ENCODE measurements around the gene DNAJC30.

The DNAJC30 gene

DNA sequence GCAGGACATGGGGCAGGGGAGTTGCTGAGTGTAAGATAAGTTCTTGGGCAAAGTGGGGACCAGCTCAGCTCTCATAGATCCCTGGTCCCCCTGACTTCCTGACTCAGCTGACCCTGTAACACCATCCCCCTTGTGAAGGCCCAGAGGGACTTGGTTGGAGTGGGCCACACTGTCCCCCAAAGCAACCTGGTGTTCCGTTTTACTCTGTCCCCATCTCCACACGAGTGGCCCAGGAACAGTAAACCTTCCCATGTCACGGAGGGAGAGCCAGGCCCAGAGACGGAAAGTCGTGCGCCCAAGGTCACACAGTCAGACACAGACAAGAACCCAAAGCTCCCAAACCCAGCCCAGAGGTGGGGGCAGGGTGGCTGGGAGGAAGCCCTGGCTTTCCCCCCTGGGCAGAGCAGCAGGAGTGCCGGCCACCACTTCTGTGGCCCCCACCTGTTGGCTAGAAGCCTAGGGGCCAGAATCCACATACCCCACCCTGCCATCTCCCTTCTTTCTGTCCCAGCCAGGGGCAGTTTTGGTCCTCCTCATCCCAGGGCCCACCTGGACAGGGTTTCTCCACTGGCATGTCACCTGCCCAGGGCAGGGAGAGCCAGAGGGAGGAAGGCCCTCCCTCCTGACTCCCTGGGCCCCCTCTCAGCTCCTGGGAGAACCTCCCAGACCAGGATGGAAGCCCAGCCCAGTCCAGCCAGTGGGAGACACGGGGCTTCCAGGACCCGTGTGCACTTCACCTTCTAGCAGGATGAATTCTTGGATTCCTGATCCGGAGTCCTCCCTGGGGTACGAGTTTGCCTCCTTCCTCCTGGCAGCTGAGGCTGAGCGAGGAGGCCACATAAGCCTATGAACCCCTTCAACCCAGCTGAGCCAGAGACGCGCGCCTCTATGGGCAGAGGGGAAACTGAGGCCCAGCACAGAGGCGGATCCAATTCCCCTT lies 36.2 kb downstream of the DNAJC30 start:
- DNase-seq: no peak

DNA sequence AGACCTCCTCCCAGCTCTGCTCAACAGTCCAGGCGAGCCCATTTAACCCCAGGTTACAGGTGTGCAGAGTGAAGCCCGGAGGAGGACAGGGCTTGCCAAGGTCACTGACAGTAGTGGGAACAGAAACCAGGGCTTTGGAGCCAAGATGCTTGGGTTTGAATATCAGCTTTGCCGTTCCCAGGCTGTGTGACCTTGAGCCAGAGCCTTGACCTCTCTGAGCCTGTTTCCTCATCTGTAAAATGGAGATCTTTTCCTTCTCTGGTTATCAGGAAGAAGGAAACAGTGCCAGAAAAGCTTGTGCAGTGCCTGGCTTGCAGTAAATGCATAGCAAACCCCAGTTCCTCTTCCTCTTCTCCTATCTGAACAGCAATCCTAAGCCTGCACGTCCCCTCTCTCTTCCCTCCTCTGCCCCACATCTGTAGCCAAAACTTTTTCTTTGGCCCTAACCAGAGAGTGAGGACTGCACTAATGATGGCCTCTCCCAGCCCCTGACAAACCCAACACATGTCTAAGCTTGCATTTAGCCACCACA lies 37.5 kb downstream of the DNAJC30 start:
- no peak for DNase-seq

DNA sequence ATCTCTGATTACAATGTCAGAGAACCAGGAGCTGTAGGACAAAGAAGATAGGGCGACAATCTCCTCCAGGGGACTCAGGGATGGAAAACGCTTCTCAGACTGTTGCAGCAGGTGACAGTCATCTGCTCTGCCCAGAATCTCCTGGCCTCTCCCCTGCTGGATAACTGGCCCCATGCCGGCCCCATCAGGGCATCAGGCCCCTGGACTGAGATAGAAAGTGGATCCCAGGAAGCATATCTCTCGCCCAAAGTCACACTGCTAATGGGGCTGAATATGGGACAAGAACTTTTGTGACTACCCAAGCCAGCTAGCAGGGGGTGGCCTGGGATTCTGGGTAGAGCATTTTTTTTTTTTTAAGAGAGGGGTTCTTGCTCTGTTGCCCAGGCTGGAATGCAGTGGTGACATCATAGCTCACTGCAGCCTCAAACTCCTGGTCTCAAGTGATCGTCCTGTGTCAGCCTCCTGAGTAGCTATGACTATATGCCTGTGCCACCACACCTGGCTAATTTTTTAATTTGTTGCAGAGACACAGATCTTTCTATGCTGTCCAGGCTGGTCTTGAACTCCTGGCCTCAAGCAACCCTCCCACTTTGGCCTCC lies 38.5 kb downstream of the DNAJC30 start:
- no peak for DNase-seq

DNA sequence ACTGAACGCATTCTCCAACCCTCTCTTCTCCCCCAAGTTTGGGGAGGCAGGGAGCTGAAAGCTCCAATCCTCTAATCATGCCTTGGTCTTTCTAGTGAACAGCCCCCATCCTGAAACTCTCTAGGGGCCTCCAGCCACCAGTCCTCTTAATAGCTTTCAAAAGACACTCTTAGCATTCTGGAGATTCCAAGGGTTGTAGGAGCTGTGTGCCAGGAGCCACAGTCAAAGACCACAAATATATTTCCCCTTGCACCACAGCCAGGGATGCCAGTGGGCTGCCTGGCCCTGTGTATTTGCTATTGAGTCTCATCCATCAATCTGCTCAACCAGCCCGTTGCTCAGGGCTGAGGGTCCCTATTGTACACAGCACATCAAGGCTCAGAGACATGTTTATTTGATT lies 40.4 kb downstream of the DNAJC30 start:
- DNase-seq: no peak

DNA sequence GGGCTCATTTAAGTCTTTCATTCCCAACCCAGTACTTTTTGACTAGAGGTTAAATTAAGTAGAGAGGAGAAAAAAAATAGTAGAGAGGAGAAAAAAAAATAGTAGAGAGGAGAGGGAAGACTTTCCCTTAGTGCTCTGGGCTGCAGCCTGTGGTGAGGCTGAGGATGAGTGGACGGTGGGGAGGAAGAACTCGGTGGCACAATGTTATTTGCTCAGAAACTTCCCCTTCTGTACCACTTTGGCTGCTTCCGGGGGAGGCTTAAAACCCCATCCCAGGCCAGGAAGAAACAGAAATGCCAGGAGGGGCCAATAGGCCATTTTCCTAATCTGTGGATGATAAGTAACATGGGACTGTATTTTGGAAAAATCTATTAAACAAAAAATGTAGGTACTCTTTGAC lies 44.3 kb downstream of the DNAJC30 start:
- no peak for DNase-seq

DNA sequence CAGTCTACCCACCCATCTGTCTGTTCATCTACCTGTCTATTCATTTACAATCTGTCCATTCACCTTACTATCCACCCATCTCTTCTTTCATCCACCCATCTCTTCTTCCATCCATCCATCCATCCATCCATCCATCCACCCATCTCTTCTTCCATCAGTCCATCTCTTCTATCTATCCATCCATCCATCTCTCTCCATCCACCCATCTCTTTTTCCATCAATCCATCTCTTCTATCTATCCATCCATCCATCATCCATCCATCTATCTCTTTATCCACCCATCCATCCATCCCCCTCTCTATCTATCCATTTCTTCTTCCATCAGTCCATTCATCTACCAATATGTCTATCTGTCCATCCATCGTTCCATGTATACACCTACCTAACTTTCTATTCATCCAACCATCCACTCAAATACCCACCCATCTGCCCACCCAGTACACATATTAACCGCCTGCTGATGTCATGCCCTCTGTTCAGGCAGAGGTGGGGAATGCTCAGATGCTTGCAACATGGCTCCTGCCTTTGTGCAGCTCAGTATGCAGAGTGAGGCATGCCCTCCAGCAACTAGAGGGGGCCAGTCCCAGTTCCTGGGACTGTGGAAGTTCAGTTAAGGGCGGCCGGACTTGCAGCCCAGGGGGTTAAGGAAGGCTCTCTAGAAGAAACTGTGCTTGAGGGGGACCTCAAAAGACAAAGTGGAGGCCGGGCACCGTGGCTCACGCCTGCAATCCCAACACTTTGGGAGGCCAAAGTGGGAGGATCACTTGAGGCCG lies 47.6 kb downstream of the DNAJC30 start:
- no peak for DNase-seq

DNA sequence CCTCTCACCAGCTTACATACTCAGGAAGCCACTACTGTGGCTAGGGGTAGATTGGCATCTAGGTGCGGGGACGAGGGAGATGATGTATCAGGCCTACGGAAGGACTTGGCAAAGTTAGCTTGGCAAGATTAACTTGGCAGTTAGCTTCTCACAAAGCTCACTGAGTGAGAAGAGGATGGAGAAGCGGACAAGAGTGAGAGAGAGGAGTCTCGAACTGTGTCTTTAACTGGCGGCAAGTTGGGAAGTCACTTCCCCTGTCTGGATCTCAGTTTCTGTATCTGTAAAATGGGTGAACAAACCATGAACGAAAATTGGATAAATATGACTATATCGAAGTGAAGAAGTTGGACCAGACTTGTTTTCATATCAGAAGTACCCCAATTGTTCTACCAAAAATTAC lies 49.4 kb downstream of the DNAJC30 start:
- DNase-seq: no peak

DNA sequence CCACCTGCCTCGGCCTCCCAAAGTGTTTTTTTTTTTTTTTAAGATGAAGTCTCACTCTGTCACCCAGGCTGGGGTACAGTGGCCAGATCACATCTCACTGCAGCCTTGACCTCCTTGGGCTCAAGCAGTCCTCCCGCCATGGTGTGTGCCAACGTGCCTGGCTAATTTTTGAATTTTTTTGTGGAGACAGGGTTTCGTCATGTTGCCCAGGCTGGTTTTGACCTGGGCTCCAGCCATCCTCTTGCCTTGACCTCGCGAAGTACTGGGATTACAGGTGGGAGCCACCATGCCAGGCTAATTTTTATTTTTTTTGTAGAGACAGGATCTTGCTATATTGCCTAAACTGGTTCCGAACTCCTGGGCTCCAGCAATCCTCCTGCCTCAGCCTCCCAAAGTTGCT lies 49.9 kb downstream of the DNAJC30 start:
- no peak for DNase-seq

DNA sequence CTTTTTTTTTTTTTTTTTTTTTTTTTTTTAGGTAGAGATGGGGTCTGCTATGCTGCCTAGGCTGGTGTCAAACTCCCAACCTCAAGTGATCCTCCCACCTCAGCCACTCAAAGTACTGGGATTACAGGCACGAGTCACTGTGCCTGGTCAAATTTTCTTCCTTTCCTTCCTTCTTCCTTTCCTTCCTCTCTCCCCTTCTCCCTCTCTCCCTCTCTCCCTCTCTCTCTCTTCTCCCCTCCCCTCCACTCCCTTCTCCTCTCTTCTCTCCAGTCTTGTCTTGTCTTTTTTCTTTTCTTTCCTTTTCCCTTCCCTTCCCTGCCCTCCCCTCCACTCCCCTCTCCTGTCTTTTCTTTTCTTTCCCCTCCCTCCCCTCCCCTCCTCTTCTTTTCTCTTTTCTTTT lies 51.7 kb downstream of the DNAJC30 start:
- no peak for DNase-seq
